ENCODE measurements around the gene KAZN.

Gene KAZN

DNA sequence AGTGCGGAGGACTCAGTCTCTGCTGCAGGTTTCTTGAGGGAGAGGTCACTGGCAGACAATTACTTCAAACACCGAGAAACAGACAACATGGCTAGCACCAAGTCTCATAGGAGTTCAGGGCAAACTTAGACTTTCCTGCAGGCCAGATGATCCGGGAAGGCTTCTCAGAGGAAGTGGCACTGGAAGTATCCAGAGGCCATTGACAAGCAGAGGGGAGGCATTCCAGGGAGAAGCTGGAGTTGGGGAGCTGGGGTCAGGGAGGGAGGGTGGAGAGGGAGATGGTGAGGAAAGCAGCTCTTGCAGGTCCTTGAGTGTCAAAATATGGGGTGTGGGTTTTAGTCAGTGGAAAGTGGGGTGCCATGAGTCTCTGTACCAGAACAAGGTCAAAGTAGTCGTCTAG lies 147.9 kb downstream of the KAZN start:
- DNase-seq: no peak

DNA sequence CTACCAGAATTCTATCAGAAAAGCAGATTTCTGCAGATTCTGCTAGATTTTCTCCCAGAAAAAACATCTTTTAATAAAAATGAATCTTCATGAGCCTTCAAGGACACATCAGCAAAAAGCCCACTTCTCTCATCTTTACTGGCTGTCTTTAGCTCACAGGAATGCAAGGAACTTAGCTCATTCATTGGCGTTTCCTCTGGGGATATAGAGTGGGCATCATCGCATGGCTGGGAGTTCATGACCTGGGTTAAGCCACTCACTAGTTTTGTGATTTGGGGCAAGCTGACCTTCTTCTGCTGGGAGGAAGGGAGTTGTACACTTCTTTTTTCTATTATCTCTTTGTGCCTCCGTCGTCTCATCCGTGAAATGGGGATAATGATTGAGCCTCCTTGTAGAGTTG lies 149.7 kb downstream of the KAZN start:
- no peak for DNase-seq

- no peak for DNase-seq
Measured at GRCh38 chr1:14748977-14749376, 150.5 kb downstream of the KAZN start.

- DNase-seq: no peak
Measured at GRCh38 chr1:14750490-14750889, 152.0 kb downstream of the KAZN start.

DNA sequence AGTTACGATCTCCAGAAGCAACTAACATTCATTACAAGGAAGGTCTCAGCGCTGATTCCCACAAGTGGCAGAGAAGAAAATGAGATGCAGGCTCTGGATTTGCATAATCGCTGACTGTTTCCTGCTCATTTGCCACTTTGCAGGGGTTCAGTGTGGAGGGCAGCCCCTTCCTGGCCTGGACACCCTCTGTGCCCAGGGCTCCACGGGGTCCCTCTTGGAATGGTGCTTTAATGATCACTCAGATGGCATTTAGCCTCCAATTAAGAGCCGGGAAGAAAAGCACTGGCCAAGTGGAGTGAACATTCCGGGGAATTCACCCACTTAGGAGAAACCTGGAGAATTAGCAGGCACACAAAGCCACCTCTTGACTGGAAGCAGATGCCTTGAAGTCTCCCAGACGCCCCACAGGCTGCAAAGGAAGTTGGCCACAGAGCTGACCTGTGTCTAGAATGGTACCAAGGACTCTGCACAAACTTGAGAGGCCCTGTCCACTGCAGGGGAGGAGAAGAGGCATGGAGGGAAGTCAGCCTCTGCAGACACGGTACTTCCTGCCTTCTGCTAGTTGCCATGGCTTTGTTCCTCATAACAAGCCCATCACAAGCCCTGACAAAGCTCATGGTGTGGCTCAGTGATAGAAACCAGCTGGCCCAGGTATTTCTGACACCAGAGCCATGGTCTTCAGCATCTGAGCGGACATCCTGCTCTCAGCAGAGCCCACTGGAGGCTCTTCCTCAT lies 157.2 kb downstream of the KAZN start:
- DNase-seq: no peak

GRCh38 chr1:14756589-14757285 lies 158.3 kb downstream of the KAZN start:
- no peak for DNase-seq

DNA sequence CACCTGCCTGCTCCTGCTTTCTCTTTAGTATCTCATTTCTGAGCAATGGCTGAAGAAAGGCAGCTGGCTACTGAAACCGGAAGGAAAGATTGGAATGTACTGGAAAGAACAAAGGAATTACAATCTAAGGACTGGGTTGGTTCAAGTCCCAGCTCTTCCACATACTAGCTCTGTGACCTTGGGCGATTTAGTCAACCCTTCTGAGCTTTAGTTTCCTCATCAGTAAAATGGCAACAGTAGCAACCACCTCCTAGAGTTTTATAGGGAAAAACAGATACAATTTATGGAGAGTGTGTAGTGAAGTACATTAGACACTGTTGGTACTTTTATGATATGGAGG lies 158.8 kb downstream of the KAZN start:
- DNase-seq: no peak

DNA sequence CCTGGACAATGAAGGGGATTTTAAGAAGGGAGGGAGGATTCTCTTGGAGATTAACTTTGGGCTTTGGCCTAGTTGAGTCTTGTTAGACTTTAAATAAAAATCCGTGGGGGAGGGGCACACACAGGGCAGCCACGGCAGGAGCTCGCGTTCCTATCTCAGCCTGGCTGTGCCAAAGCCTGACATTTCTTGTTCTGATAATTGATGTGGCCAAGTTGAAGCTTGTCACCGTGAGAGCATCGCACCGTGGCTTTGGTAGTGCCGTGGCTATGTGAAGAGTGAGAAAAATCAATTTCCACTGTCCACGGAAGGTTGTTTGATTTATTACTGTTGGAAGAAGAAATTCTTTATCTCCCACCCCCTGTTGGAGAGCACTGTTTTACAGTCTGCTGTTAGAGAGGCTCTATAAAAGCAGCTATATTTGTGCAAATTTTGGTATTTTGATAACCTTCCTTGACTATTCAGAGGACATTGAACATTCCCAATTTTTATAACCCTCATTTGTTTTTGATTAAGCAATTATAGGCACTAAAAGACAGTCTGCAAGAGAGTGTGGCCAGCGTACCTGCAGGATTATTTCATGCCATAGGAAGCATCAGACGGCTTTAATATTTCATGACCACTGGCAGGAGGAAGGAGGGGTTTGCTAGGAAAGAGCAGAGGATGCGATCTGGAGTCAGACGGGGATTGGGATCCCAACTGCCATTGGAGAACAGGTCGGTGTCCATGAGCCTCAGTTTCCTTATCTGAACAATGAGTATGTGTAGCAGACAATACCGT lies 160.7 kb downstream of the KAZN start:
- DNase-seq: no peak

DNA sequence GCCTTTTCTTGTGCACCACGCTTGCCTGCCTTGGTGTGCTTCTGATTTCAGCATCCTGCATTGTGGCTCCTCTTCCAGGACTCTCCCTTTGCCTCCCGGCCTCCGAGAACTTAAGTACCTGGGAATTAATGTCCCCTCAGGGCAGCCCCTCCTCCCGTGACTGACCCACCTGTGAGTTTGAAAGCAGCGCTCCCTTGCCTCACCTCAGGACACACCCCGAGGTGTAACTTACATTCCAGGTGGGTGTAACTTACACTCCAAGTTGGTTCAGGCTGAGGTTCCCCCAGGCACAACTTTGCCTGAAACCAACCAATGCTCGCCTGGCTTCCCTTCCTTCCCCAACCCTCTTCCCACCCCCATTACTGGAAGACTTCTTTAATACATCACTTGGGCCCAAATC lies 161.4 kb downstream of the KAZN start:
- DNase-seq: no peak

DNA sequence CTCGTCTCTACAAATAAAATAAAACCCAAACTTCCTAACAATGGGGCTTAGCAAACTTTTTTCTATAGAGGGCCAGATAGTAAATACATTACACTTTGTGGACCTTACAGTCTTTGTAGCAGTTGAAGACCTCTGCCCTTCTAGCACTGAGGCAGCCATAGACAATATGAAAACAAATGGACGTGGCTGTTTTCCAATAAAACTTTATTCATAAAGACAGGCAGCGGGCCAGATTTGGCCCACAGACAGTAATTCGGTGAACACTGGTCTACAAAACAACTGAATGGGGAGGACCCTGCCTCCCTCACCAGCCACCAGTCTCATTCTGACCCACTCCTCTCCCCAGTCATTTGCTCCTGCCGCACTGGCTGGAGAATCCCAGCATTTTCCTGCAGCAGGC lies 162.3 kb downstream of the KAZN start:
- no peak for DNase-seq

GRCh38 chr1:14761291-14762153 lies 163.0 kb downstream of the KAZN start:
- no peak for DNase-seq

- DNase-seq: no peak
Measured at GRCh38 chr1:14763977-14764376, 165.5 kb downstream of the KAZN start.

GRCh38 chr1:14765773-14766172 lies 167.3 kb downstream of the KAZN start:
- DNase-seq: no peak

- no peak for DNase-seq
Measured at GRCh38 chr1:14767075-14767474, 168.6 kb downstream of the KAZN start.

GRCh38 chr1:14768582-14769304 lies 170.3 kb downstream of the KAZN start:
- DNase-seq: no peak

- no peak for DNase-seq
Measured at GRCh38 chr1:14769486-14770274, 171.2 kb downstream of the KAZN start.

DNA sequence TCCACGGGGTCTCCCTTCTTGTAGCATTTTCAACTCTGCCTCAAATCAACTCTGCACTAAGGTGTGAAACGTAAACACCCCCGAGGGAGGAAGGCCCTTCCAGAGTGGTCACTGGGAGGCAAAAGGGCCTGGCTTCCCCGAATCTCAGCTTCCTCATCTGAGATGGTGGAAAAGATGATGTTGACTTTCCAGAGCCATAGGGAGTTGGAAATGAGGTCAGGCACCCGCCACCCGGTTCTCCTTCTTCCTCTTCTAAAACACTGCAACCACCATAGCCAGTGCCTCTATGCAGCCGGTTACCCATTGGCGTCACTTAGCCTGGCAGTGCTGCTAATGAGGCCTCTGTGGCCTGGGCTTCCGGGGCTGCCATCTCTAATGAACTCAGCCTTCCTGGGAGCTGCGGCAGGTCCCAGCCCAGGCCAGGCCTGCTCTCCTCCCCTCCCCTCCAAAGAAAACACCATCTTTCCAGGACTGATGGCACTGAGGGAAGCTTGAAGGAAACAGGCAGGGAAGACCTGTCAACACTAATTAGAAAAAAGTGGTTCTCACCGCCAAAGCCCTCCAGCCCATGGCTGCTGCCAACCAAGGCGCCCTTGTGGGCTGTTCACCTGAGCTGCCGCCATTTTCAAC lies 175.0 kb downstream of the KAZN start:
- no peak for DNase-seq

DNA sequence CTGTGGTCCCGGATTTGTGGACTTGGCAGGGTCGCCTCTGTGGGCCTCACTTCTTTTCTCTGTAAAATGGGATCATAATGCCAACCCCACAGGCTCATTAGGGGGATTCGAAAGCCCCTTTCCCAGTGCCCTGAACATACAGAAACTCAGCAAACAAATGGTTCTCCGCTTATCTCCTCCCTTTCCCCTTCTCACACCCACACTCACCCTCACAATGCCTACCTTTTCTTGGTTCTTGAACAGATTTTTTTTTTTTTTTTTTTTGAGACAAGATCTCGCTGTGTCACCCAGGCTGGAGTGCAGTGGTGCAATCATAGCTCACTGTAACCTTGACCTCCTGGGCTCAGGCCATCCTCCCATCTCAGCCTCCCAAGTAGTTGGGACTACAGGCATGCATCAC lies 175.7 kb downstream of the KAZN start:
- no peak for DNase-seq

GRCh38 chr1:14774988-14775387 lies 176.5 kb downstream of the KAZN start:
- no peak for DNase-seq

DNA sequence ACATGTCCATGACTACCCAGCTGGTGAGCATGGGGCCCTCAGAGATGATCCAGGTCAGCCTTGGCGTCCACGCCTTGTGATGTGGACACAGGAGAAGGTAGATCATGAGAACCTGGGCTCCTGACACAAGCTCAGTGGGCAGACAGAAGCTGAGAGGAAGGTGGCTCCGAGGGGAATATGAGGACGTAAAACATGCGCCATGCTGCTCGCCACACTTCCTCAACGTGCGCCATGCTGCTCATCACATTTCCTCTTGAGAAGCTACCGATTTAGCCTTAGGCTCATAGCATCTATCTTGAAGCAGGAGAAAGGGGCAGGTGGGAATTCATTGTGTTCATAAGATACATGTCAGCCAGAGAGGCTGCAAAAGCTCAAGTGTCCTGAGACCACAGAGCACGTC lies 176.9 kb downstream of the KAZN start:
- DNase-seq: no peak
